ENCODE data around the gene CDH4. TPM values are rescaled to one million over a fixed set of nuclear protein-coding genes. Genes with fewer than 3 reads are reported as not detected.

Gene CDH4
- polyA plus RNA-seq, 4 donors: 1.1 to 8.1 (median 6.9) TPM

DNA sequence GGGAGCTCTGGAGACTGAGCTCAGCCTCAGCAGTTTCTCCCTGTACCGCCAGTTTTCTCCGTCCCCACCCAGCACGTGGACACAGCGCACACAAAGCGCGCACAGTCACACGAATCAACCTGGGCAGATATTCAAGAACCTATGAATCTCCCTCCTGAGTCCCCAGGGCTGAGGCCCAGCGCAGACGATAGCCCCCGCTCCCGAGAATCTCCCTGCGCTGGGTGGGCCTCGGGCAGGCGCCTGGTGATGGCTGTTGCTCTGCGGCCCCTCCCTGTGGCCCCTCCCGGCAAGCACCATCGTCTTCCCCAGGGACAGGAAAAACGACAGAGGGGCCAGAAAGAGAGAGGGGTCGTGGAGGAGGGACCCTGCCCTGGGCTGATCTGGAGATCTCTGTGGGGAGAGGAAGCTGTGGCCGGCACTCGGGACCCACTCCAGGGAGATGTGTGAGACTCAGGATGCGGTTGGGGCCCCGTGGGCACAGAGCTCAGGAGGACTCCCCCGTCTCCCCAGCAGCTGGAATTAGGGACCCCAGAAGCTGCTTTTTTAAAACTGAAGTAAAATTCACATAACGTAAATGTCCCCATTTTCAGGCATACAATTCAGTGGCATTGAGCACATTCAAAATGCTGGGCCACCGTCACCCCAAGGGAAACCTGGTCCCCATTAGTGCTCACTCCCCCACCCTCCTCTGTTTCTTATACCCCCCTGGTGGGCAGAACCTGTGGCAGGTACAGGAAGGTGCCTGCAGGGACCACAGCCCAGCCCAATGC lies 482.9 kb downstream of the CDH4 start:
- DNase-seq (ENCODE audit: low read depth in 4 of 4, low spot score in 3 of 4): no peak

DNA sequence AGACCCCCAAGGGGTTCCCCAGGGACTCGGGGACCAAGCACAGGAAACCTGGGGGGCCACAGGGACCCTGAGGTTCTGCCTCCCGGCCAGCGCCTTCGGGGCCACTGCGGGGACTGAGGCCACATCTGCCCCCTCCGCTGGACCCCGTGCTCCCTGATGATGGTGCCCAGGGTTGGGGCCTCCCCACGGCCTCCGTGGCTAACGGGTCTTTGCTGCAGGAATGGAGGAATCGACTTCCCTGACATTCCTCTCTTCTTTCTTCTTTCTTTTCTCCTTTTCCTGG lies 483.4 kb downstream of the CDH4 start:
- DNase-seq (ENCODE audit: low read depth in 4 of 4, low spot score in 3 of 4): no peak

DNA sequence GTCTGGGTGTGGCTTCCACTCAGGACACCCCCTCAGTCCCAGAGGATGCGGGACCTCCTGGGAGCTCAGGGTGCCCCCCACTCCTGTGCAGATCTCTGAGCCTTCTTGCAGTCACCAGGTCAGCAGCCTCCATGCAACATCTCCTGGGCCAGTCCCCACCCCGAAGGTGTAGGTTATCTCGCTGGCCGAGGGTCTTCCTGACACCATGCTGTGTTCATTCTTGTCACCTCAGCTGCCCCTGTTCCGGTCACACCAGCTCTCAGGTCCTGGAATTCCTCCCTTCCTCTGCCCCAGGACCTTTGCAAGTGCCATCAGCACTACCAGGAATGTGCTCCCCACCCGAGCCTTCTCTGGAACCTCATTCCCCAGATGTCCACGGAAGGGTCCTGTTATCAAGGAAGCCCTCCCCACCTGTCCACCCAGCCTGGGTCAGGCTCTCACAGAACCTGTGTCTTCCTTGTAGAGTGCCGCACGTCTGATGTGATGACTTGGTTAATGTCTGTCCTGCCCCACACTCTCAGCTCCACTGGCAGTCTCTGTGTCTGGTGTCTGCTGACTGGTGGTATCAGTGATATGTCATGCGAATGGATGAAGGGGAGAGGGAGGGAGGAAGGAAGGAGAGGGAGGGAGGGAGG lies 484.1 kb downstream of the CDH4 start:
- DNase-seq (ENCODE audit: low read depth in 4 of 4, low spot score in 3 of 4): no peak

DNA sequence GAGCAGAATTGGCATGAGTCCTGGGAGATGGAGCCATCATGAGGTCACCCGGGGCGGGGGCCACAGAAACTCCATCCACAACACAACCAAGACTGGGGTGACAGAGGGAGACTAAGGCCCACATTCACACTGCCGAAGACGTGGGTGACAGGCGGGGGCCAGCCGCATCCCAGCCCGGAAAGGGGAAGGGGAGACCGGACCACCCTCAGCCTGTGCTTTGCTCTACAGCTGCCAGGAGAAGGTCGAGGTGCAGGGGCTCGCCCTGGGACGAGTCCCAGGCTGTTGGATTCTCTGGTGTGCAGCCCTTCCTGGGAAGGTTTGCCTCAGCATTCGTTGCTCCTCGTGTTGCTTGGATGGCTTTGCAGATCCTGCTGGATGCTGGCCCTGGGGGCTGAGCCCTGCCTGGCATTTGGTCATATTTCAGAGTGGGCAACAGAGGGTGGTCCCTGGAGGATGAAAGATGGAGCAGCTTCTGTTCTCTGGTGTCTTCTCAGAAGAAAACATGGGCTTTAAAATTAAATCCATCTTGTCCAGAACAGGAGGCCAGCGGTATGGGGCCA lies 484.8 kb downstream of the CDH4 start:
- DNase-seq (ENCODE audit: low read depth in 4 of 4, low spot score in 3 of 4): no peak

DNA sequence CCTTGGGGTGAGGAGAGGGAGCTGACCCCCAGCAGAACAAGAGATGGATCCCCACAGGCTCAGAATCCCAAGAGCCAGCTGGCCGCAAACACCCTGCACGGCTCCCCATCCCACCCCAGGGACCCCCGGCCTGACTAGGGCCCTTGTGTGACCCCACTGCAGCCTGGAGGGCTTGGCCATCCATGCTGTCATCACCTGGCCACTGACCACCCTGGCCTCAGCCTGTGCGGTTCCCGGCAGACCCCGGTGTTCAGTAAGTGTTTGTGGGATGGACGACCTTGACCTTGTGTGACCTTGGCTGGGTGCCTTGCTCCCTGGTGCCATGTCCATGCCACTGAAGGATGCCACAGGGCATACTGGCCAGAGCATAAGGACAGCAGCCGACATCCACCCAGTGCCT lies 485.3 kb downstream of the CDH4 start:
- no peak for DNase-seq (ENCODE audit: low read depth in 4 of 4, low spot score in 3 of 4)

DNA sequence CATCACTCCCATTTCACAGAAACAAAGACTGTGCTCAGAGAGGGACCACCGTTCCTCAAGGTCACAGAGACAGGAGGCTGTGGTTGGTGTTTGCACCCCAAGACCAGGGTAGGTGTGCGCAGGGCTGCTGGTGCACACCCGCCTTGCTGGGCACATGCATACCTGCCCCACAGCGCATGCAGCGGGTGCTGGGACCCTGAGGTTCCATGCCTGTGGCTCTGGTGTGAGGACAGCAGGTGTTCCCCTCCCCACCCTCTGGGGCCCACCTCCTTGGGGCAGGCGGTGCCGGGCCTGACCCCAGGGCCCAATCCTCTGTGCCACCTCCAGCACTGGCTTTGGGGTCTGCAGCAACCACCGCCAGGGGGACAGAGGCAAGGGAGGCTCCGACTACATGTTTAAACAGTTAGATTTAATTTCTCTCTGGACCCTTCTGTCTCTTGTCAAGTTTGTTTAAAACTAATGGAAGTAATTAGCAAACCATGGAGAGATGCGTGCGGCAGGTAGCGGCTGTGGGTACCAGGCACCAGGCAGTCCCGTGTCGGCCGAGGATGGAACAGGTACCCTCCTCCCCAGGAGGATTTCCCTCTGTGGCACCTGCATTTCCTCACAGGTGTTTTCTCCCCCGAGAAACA lies 485.9 kb downstream of the CDH4 start:
- no peak for DNase-seq (ENCODE audit: low read depth in 4 of 4, low spot score in 3 of 4)

DNA sequence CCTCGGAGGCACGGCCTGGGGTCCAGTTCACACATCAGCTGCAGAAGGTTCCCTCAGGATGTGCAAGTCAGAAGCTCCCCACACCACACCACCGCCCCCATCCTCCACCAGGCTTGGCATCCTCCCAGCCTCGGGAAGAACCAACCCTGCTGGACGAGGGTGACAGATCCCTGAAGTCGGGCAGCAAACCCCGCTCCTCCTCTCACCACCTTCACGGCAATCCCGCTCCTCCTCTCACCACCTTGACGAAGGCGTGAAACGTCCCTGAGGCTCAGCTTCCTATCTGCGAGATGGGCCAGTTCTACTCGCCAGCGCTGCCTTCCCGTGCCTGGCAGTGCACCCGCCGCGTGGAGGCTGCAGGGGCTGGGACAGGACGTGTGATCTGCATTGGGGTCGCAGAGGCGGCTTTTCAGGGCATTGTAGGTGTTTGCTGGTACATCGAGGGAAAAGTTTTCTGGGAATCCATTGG lies 486.6 kb downstream of the CDH4 start:
- DNase-seq (ENCODE audit: low read depth in 4 of 4, low spot score in 3 of 4): no peak

DNA sequence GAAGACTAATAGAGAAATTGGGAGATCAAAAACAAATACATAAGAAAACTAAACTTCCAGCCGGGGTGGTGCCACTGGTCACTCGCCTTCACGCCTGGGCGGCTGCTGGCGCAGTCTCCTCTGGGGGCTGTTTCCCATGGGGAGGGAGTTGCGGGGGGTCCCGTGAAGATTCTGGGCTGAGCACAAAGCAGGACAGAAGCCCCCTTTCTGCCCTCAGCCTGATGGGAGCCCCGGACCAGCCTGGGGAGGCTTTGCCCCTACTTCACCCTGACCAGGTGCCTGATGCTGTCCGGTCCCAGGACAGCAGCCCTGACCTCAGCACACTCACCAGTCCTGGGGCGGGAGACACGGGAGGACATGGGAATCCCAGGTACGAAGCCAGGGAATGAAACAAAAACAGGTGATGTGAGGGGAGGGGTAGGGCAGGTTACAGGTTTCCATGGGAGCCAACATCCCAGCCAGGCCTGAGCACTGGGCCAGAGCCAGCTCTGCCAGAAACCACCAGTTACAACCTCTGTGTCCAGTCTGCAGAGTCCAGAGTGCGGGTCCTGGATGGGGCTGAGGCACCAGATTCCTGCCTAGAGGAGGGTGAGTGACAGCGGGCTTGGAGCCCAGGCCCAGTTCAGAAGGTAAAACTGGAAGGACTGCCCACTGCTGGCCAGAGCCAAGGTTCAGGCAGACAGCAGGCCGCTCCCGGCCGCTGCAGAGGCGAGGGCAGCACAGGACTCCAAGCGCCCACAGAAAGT lies 487.2 kb downstream of the CDH4 start:
- DNase-seq (ENCODE audit: low read depth in 4 of 4, low spot score in 3 of 4): no peak

DNA sequence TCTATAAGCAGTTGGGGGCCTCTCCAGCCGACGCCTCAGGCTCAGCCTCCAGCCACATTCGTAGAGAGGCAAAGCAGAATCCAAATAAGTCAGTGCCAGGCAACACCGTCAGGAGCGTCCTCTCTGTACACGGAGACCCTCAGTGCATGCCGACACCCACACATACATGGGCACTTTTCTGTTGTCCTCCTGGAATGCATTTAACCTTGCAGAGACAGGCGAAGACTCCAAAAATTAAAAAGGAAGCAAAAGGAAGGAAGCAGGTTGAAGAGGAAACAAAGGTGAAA lies 487.7 kb downstream of the CDH4 start:
- DNase-seq (ENCODE audit: low read depth in 4 of 4, low spot score in 3 of 4): no peak

DNA sequence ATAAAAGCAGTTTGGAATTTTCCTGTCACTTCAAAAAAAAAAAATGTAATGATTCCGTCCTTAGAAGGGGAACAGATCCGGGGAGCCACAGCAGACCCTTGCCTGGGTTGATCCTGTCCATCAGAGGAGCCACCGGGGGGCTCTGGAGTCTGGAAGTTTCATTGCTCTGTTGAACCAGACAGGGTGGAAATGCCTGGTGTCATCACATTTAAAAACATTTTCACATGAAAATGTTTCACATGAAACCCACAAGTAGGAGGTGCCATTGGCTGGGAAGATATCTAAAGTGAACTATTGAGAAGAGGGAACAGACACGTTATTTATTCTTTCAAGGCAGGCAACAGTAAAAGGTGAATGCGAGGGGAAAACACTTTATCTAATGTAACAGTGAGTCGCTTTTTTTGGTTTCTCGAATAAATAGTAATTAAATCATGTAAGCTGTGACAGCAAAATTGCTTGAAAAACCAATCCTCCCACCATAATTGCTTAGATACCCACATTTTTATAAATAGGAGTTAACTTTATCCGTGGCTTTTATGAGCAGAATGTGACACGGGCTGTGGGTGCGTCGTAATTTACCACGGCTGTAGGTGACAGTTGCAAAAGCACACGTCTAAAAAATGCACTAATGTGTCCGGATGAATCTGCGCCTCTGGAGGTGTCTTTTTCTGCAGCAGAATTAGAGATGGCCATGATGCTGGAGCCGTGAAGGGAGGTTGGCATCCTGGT lies 490.2 kb downstream of the CDH4 start:
- no peak for DNase-seq (ENCODE audit: low read depth in 4 of 4, low spot score in 3 of 4)

DNA sequence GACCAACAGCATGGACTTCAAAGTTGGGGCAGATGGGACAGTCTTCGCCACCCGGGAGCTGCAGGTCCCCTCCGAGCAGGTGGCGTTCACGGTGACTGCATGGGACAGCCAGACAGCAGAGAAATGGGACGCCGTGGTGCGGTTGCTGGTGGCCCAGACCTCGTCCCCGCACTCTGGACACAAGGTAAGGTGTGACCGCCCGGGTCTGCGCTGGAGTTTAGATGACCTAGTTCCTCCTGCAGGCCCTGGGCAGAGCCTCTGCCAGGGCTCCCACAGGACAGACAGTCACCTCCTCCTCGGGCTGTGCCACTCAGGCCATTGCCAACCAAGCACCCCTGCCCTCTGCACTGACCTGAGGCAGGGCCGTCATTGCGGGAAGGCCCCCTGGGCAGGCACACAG lies 491.5 kb downstream of the CDH4 start:
- DNase-seq (ENCODE audit: low read depth in 4 of 4, low spot score in 3 of 4): no peak

DNA sequence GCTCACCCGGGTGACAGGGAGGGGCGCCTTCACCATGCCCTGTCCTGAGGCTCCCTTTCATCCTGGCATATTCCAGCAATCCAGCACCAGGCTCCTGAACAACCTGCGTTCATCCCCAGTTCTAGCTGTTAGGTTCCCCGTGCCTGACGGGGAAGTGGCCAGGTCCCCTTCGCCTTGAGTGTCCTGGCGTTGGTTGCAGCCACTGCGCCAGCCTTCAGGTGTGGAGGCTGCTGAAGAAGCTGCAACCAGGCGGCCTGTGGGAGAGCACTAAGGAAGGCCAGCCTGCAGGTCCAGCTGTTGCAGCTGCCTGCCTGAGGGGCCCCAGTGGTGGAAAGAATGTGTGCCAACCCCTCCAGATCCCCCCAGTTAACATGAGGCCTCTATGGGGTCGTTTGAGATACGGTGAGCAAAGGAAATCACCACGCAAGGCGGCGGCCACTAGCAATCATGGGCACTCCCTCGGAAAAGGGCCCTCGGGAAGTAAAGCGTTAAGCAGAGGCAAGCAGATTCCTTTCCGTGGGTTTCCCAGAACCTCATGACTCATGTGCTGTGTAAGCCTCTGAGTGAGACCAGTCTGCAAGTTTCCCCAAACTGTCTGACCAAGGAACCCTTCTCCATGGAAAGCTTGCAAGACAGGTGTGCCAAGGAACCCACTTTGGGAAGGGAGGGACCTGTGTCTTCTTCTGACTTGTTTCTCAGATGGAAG lies 492.8 kb downstream of the CDH4 start:
- DNase-seq (ENCODE audit: low read depth in 4 of 4, low spot score in 3 of 4): no peak

DNA sequence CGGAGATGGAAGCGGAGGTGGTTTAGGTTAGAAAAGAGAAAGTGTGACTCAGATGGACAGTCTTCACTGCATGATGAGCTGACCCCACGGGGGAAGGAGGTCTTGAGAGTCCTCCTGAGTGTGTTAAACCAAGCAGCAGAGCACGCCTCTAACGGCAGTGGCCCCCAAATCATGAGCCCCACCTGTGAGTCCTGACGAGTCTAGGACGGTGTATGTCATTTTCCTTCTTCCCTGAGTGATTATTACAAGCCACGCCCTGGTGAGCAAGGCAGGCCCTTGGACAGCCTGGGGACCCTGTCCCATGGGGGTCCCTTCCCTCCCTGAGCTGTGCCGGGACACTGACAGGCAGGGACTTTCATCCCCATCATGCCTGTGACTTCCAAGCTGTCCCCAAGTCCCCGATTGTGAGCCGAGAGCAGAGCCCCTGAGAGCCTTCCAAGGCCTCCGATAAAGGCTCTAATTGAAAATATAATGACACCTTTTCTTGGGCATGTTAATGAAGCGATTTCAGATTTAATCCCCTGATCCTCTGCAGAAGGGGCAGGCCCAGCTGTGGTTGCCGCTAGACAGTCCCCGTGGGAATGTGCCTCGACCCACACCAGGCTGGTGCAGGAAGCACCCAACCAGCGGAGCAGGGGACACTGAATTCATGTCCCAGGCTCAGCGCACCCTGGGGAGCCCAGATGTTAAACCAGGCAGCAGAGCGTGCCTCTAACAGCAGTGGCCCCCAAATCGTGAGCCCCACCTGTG lies 493.5 kb downstream of the CDH4 start:
- DNase-seq (ENCODE audit: low read depth in 4 of 4, low spot score in 3 of 4): no peak

DNA sequence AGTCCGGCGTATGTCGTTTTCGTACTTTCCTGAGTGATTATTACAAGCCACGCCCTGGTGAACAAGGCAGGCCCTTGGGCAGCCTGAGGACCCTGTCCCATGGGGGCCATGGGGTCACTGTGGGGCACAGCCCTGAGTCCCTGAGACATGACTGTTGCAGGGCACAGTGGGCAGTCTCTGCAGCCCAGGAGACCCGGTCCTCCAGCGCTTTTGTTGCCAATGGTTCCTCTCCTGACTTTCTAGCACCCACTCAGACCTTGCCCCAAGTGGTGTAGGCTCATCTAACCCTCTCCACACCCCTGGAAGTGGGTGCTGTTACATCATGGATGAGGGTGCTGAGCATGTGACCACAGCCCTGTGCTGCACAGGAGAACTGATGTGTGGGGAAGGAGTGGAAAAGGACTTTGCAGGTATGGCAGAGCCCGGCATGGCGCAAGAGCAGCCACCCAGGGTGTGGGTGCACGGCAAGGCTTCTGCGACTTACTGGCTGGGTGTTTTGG lies 494.1 kb downstream of the CDH4 start:
- no peak for DNase-seq (ENCODE audit: low read depth in 4 of 4, low spot score in 3 of 4)

DNA sequence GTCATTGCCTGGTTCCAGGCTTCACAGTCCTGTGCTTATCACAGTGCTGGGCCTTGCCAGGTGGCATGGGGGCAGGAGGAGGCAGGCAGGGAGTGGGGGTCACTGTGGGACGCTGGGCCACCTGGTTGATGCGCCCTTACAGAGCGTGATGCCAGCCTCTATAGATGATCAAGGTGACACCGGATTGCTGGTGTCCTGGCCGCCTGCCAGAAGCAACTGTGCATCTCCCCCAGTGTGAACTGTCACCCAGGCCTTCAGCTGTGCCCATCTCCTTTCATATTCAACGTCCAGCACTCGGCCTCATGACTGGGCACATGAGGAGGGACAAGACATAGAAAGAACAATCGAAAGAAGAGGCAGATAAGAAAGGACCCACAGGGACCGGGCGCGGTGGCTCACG lies 494.7 kb downstream of the CDH4 start:
- DNase-seq (ENCODE audit: low read depth in 4 of 4, low spot score in 3 of 4): no peak

DNA sequence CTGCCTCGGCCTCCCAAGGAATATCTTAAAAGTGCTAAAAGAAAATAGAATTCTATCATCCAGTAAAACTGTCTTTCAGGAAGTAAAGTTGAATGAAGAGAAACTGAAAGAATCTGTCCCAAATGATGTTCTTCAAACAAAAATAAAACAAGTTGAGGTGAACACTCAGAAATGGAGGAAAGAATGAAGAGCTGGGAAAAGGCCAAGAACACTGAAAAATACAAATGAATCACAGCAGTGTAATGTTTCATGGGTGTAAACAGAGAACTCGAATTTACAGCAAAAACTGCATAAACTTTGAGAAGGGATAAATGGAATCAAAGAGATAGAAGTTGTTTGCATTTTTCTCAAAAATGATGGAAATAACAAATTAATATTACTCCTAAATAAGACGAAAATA lies 496.3 kb downstream of the CDH4 start:
- DNase-seq (ENCODE audit: low read depth in 4 of 4, low spot score in 3 of 4): no peak

DNA sequence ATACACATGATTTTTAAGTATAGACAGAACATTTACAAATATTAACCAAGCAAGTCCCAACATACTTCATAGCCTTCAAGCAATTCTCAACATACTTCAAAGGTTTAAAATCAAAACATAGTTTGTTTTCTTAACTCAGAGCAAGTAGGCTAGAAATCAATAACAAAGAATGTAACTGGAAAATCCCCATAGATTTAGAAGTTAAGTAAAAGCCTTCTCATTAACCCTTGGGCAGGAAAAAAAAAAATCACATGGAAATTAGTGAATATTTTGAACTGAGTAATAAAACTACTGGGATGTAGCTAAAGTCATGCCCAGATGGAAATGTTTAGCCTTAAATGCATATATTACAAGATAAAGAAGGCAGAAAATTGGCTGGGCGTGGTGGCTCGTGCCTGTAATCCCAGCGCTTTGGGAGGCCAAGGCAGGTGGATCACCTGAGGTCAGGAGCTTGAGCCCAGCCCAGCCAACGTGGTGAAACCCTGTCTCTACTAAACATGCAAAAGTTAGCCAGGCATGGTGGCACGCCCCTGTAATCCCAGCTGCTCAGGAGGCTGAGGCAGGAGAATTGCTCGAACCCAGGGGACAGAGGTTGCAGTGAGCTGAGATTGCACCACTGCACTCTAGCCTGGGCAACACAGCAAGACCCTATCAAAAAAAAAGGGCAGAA lies 497.5 kb downstream of the CDH4 start:
- no peak for DNase-seq (ENCODE audit: low read depth in 4 of 4, low spot score in 3 of 4)

DNA sequence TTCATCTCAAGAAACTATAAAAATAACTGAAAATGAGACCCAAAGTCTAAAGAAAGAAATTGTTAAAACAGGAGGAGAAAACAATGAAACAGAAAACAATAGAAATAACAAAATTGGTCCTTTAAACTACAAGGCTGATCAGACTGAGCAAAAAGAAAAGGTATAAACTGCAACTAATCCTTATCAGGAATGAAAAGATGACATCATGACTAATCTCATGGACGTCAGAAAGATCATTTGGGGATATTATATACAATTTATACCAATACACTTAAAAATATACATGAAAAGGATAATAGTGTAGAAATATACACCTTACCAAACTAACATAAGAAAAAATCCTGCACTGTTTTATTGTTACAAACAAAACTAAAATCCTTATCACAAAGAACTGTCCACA lies 498.0 kb downstream of the CDH4 start:
- no peak for DNase-seq (ENCODE audit: low read depth in 4 of 4, low spot score in 3 of 4)

DNA sequence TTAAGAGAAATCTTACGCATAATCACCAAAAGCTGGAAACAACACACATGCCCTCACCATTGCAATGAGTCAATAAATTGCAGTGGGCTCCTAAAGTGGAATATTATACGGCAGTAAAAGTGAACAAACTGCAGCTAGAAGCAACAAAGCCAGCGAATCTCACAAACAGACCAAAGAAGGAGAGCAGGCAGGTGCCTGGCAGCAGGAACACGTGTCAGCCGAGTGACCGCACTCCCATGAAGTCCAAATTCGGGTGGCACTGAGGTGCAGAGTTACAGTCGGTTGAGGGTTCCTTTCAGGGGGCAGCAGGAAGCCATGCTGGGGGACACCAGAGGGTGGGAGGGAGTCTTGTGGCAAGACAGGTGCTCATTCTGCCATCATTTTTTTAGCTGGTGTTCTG lies 500.5 kb downstream of the CDH4 start:
- DNase-seq (ENCODE audit: low read depth in 4 of 4, low spot score in 3 of 4): no peak
